ENCODE measurements around the gene ASIC2. TPM values are rescaled to one million over a fixed set of nuclear protein-coding genes. Genes with fewer than 3 reads are reported as not detected.
"Not testable (repeated sequence)": the region's sequence is repeated elsewhere in the genome, so short reads cannot be mapped to it uniquely, and the experiment has no call there.

Gene ASIC2
- total RNA-seq, 1 experiment from 2014 or later, result 4.1 TPM

- Histone ChIP-seq H3K36me3 (ENCODE audit: control insufficient read depth, insufficient read depth, low read length) (no peaks in the 10 kb centered on the region), H3K4me1 (ENCODE audit: control insufficient read depth, insufficient read depth, low read length) (no peaks in the 10 kb centered on the region), H3K4me3 (ENCODE audit: low read depth in 2 of 2, low read length in 2 of 2) (no peak overlapping the region), H3K27me3 (ENCODE audit: control insufficient read depth, insufficient read depth, low read length) (no peaks in the 10 kb centered on the region), H3K9me3 (ENCODE audit: control insufficient read depth, insufficient read depth, low read depth, low read length) (no peaks in the 10 kb centered on the region), H3K27ac (ENCODE audit: low read length) (no peak overlapping the region)
- DNase-seq (ENCODE audit: low read depth, low spot score) (no peak), ATAC-seq (no peak)
- TF ChIP-seq SIN3A (IDR thresholded peaks at IDR 0.05; ENCODE audit: borderline replicate concordance, insufficient read depth, low read depth, low read length), result no peak
- no peak for TF ChIP-seq TCF7L2 (IDR thresholded peaks at IDR 0.05; ENCODE audit: low read depth, low read length)
- no peak for TF ChIP-seq REST (IDR thresholded peaks at IDR 0.05; ENCODE audit: insufficient read depth in 1 of 2, low read depth in 2 of 2, low read length in 1 of 2)
- no peak for TF ChIP-seq POLR2AphosphoS5 (IDR thresholded peaks at IDR 0.05; ENCODE audit: low read depth, low read length)
- TF ChIP-seq, protein P1, sequence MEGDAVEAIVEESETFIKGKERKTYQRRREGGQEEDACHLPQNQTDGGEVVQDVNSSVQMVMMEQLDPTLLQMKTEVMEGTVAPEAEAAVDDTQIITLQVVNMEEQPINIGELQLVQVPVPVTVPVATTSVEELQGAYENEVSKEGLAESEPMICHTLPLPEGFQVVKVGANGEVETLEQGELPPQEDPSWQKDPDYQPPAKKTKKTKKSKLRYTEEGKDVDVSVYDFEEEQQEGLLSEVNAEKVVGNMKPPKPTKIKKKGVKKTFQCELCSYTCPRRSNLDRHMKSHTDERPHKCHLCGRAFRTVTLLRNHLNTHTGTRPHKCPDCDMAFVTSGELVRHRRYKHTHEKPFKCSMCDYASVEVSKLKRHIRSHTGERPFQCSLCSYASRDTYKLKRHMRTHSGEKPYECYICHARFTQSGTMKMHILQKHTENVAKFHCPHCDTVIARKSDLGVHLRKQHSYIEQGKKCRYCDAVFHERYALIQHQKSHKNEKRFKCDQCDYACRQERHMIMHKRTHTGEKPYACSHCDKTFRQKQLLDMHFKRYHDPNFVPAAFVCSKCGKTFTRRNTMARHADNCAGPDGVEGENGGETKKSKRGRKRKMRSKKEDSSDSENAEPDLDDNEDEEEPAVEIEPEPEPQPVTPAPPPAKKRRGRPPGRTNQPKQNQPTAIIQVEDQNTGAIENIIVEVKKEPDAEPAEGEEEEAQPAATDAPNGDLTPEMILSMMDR (IDR thresholded peaks at IDR 0.05), result no peak
- ChIA-PET CTCF (no interaction called here), POLR2A (no interaction called here)
- intact Hi-C loops (cut with micrococcal nuclease; ENCODE audit: unreplicated experiment) (no loop called here), in situ Hi-C loops (cut with HindIII; ENCODE audit: low pct_unique_long_range_greater_than_20kb, low sequenced_read_pairs) (no loop called here)
- BruUV-seq (replicated peaks), result no TSS peak
These were observed 321.9 kb downstream of the ASIC2 start for GRCh38 chr17:32971171-32971570.

GRCh38 chr17:32970281-32970680, 322.8 kb downstream of the ASIC2 start:
- Histone ChIP-seq H3K36me3 (ENCODE audit: control insufficient read depth, insufficient read depth, low read length) (no peaks in the 10 kb centered on the region), H3K27me3 (ENCODE audit: control insufficient read depth, insufficient read depth, low read length) (no peaks in the 10 kb centered on the region), H3K27ac (ENCODE audit: low read length) (no peak overlapping the region), H3K4me1 (ENCODE audit: control insufficient read depth, insufficient read depth, low read length) (no peaks in the 10 kb centered on the region), H3K4me3 (ENCODE audit: low read depth in 2 of 2, low read length in 2 of 2) (no peak overlapping the region), H3K9me3 (ENCODE audit: control insufficient read depth, insufficient read depth, low read depth, low read length) (no peaks in the 10 kb centered on the region)
- no peak for DNase-seq (ENCODE audit: low read depth, low spot score)
- in situ Hi-C loops (cut with HindIII; ENCODE audit: low pct_unique_long_range_greater_than_20kb, low sequenced_read_pairs), result no loop called here
- ChIA-PET CTCF (no interaction called here), POLR2A (no interaction called here)
- no peak for TF ChIP-seq REST (IDR thresholded peaks at IDR 0.05; ENCODE audit: insufficient read depth in 1 of 2, low read depth in 2 of 2, low read length in 1 of 2)
- TF ChIP-seq TCF7L2 (IDR thresholded peaks at IDR 0.05; ENCODE audit: low read depth, low read length), result no peak
- TF ChIP-seq, protein P1 (IDR thresholded peaks at IDR 0.05), result no peak
- TF ChIP-seq SIN3A (IDR thresholded peaks at IDR 0.05; ENCODE audit: borderline replicate concordance, insufficient read depth, low read depth, low read length), result no peak
- TF ChIP-seq POLR2AphosphoS5 (IDR thresholded peaks at IDR 0.05; ENCODE audit: low read depth, low read length), result no peak
- ATAC-seq, result no peak
- no TSS peak for BruUV-seq (replicated peaks)
- intact Hi-C loops (cut with micrococcal nuclease; ENCODE audit: unreplicated experiment), result loop anchor here (1.0 kb wide), 1 partner anchor 12 kb away; no protein-coding TSS in a partner anchor

DNA sequence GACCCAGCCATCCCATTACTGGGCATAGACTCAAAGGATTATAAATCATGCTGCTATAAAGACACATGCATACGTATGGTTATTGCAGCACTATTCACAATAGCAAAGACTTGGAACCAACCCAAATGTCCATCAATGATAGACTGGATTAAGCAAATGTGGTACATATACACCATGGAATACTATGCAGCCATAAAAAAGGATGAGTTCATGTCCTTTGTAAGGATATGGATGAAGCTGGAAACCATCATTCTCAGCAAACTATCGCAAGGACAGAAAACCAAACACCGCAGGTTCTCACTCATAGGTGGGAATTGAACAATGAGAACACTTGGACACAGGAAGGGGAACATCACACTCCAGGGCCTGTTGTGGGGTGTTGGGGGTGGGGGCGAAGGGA, 323.9 kb downstream of the ASIC2 start:
- POLR2A ChIA-PET; intact Hi-C loops (cut with micrococcal nuclease; ENCODE audit: unreplicated experiment); DNase-seq (ENCODE audit: low read depth, low spot score); BruUV-seq (replicated peaks); CTCF ChIA-PET; H3K4me1 ChIP-seq (ENCODE audit: control insufficient read depth, insufficient read depth, low read length); H3K4me3 ChIP-seq (ENCODE audit: low read depth in 2 of 2, low read length in 2 of 2); in situ Hi-C loops (cut with HindIII; ENCODE audit: low pct_unique_long_range_greater_than_20kb, low sequenced_read_pairs); H3K36me3 ChIP-seq (ENCODE audit: control insufficient read depth, insufficient read depth, low read length); H3K27ac ChIP-seq (ENCODE audit: low read length); H3K27me3 ChIP-seq (ENCODE audit: control insufficient read depth, insufficient read depth, low read length); ATAC-seq; H3K9me3 ChIP-seq (ENCODE audit: control insufficient read depth, insufficient read depth, low read depth, low read length): not testable (repeated sequence)

Data from Panc1 (cell line).